AG10803 (cell line): ENCODE data around the gene SLC25A22.
A peak's percentile ranks its signal among the peaks of the same experiment; 100 is the strongest.

Experiments used
- DNase-seq: peaks from one replicate; pipeline ENCODE4 v3.0.0; 2010; ENCODE audit warnings: low read depth
- H3K4me3 ChIP-seq: 2 replicates; pipeline ENCODE4 v1.5.1; 2011; ENCODE audit warnings: mild to moderate bottlenecking, low read length, control low read depth
- CTCF ChIP-seq: conservative IDR thresholded peaks from 2 replicates; pipeline ENCODE4 v1.5.1; 2011; ENCODE audit warnings: mild to moderate bottlenecking, low read length, control low read depth, inconsistent platforms

SLC25A22 gene

DNA sequence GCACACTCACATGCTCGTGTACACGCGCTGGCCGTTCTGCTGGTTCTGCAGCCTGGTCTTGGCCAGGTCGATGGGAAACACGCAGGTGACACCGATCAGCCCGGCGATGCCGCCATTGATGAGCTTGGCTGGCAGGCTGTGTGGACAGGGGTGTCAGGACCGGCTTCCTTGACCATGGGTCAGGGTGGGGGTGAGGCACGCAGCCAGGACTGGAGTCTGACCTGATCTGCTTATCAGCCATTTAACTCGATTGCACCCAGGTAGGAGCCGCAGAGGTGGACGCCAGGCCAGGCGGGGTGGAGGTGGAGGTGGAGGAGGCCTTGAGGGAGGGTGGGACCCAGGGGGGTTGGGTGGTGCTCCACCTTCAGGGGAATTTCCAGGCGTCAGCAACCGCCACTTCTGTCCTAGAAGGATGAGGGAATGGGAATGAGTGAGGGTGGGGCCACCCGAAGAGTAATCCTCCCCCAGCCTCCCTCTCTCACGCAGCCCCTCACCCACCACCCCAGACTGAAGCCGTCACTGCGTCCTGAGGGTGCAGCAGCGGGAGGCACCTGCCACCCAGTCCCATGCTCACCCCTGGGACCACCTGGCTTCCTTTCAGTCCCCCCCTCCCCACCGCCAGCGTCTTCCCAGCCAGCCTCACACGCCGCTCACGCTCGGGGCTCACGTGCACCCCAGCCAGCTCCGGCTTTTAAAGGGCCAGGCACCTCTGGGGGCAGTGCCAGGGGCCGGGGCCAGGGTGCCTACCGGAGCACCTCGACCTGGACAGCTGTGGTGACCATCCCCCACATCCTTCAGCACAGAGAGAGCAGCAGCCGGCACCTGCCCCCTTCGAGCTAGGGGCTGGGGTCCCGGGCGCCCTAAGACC lies 3.1 kb downstream of the SLC25A22 start:
- TF ChIP-seq CTCF = no peak
- H3K4me3 ChIP-seq = peak overlapping the region; percentile 77
- no peak for DNase-seq

DNA sequence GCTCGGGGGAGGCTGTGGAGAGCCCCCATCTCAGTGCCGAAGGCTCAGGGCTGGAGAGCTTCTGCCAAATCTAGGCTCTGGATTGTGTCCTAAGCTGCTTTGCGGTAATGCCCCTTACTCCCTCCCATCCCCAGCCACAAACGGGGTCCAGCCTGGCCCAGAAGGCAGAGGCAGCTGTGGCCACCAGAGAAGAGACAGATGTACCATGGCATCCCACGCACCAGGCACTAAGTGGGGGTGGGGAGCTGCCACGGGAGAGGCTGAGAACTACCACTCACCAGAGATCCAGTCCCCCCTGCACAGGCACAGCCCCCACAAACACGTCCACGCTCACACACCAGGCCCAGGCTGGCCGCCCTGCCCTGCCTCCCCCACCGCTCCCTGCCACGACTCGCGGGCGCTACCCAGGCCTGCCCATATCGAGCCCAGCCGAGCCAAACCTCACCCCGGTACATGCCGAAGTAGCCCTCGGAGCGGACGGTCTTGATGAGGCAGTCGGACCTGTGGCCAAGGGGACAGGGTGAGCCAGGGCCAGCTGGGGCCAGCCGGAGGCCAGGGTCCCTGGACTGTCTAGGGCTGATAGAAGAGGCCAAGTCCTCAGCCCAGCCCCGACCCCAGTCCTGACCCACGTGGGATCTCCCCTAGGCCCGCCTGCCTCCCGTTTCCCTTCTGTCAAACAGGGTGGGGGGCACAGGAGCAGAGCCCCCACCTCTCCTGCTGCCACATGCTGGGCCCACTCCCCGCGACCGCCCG lies 3.9 kb downstream of the SLC25A22 start:
- no peak for DNase-seq
- H3K4me3 ChIP-seq = no peak overlapping the region; the same call in 1 of the 2 replicates
- TF ChIP-seq CTCF = no peak

GRCh38 chr11:793556-793955 lies 4.5 kb downstream of the SLC25A22 start:
- TF ChIP-seq CTCF = no peak
- no peak overlapping the region for H3K4me3 ChIP-seq
- no peak for DNase-seq

DNA sequence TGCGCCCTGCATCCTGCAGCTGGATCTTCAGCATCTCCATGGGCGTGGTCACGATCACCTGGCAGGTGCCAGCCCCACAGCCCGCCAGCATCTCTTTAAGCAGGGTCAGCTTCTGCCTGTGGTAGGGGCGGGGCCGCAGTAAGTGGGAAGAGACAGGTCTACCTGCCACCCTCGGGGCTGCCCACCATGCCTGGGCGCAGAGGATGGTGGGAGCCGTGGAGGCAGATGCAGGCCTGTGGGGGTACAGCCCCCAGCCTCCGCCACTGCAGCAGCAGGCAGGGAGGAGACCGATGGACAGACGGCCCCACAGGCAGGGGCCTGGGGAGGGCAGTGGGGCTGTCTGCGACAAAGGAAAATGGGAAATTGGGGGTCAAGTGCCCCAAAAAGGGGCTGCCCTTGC lies 5.2 kb downstream of the SLC25A22 start:
- DNase-seq = no peak
- no peak for TF ChIP-seq CTCF
- no peak overlapping the region for H3K4me3 ChIP-seq

DNA sequence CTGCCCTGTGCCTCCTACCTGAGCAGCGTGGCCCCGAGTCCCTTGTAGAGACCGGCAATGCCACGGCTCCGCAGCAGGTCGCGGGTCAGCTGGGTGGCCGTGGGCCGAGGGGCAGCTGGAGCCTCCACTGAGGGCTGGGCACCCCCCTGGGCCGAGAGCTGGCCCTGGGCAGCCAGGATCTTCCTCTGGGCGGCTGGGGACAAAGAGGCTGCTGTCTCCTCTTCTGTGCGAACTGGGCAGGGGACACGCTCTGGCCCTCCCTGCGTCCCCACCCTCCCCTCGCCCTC lies 5.6 kb downstream of the SLC25A22 start:
- no peak for TF ChIP-seq CTCF
- no peak overlapping the region for H3K4me3 ChIP-seq
- no peak for DNase-seq

- H3K4me3 ChIP-seq = no peak overlapping the region
- TF ChIP-seq CTCF = no peak
Observed at GRCh38 chr11:791658-792534, 6.2 kb downstream of the SLC25A22 start.

More at GRCh38 chr11:791658-792534, 6.2 kb downstream of the SLC25A22 start:
- no peak for DNase-seq
